Bronchial epithelial cell (primary cell): ENCODE results near the gene MORC2. TPM values are rescaled to one million over a fixed set of nuclear protein-coding genes. Genes with fewer than 3 reads are reported as not detected.

Experiments
- DNase-seq: peaks from one replicate; pipeline ENCODE4 v3.0.0-alpha.2; 2010; ENCODE audit warnings: low read depth
- FAIRE-seq: peaks from 2 replicates; lab custom pipeline; 2011; peaks lifted over from hg19 to GRCh38; lab: Jason Lieb, UNC
- H3K27me3 ChIP-seq: 2 replicates; pipeline ENCODE4 v1.5.1; 2011; ENCODE audit warnings: low read length; ENCODE audit not compliant: control insufficient read depth, insufficient read depth
- H3K36me3 ChIP-seq: 2 replicates; pipeline ENCODE4 v1.5.1; 2011; ENCODE audit warnings: low read length; ENCODE audit not compliant: control insufficient read depth, insufficient read depth
- H3K4me3 ChIP-seq: 2 replicates; pipeline ENCODE4 v1.5.1; 2011; ENCODE audit warnings: mild to moderate bottlenecking, low read depth, low read length, control low read depth
- CTCF ChIP-seq: IDR thresholded peaks from 2 replicates; pipeline ENCODE4 v1.5.1; 2011; ENCODE audit warnings: mild to moderate bottlenecking, moderate library complexity, low read length, control low read depth, inconsistent platforms; ENCODE audit not compliant: insufficient read depth, severe bottlenecking
- total RNA-seq: library from RNA; depleted of rRNA; stranded (reverse); fragments of >200 nt; gene quantifications from 2 replicates; pipeline ENCODE4 v1.2.1, GENCODE V29; 2014

The MORC2 gene
- total RNA-seq, 1 donor from 2014 or later: 12.6 TPM

- FAIRE-seq (no peak), DNase-seq (no peak)
- Histone ChIP-seq H3K36me3 (peaks cover 22% of the 10 kb centered on the region), H3K27me3 (no peaks in the 10 kb centered on the region), H3K4me3 (no peak overlapping the region)
- no peak for TF ChIP-seq CTCF
These were observed 19.6 kb downstream of the MORC2 start for GRCh38 chr22:30948930-30949342.

- Histone ChIP-seq H3K4me3 (no peak overlapping the region), H3K27me3 (no peaks in the 10 kb centered on the region), H3K36me3 (peaks cover 25% of the 10 kb centered on the region)
- DNase-seq: peak; percentile 70
- FAIRE-seq: peak; percentile 50
- TF ChIP-seq CTCF: peak; percentile 60
These were observed 20.6 kb downstream of the MORC2 start for GRCh38 chr22:30947816-30948454.

- FAIRE-seq (no peak), DNase-seq (peak; percentile 80)
- Histone ChIP-seq H3K4me3 (no peak overlapping the region), H3K27me3 (no peaks in the 10 kb centered on the region), H3K36me3 (peaks cover 24% of the 10 kb centered on the region)
- TF ChIP-seq CTCF: peak; percentile 68
These were observed 21.3 kb downstream of the MORC2 start for GRCh38 chr22:30947173-30947815.

GRCh38 chr22:30946354-30946753 is 22.2 kb downstream of the MORC2 start:
- FAIRE-seq: no peak
- peaks cover 32% of the 10 kb centered on the region for H3K36me3 ChIP-seq

GRCh38 chr22:30945653-30946052 is 22.9 kb downstream of the MORC2 start:
- H3K27me3 ChIP-seq: no peaks in the 10 kb centered on the region
- FAIRE-seq: peak; percentile 84
- peak; percentile 92 for DNase-seq
- peaks cover 32% of the 10 kb centered on the region for H3K36me3 ChIP-seq
- H3K4me3 ChIP-seq: no peak overlapping the region
- no peak for TF ChIP-seq CTCF

More at GRCh38 chr22:30946354-30946753, 22.2 kb downstream of the MORC2 start:
- Histone ChIP-seq H3K4me3 (no peak overlapping the region), H3K27me3 (no peaks in the 10 kb centered on the region)
- DNase-seq: no peak
- no peak for TF ChIP-seq CTCF

GRCh38 chr22:30944986-30945385 is 23.6 kb downstream of the MORC2 start:
- no peak for DNase-seq
- no peak overlapping the region for H3K4me3 ChIP-seq
- peaks cover 37% of the 10 kb centered on the region for H3K36me3 ChIP-seq
- no peaks in the 10 kb centered on the region for H3K27me3 ChIP-seq
- no peak for TF ChIP-seq CTCF
- FAIRE-seq: no peak
